H9 (cell line): ENCODE data around the gene LARGE1. TPM values are rescaled to one million over a fixed set of nuclear protein-coding genes. Genes with fewer than 3 reads are reported as not detected.

Source experiments
- DNase-seq: peaks from one replicate; pipeline ENCODE4 v3.0.0-alpha.2; 2017
- H2AFZ ChIP-seq: one replicate; pipeline ENCODE4 v1.6.1; 2013; ENCODE audit warnings: mild to moderate bottlenecking, low read length, control low read depth, moderate library complexity
- H2AK5ac ChIP-seq: 2 replicates; pipeline ENCODE4 v1.6.1; 2013; ENCODE audit warnings: low read length, control low read depth, mixed read lengths; ENCODE audit not compliant: insufficient read length
- H2BK120ac ChIP-seq: one replicate; pipeline ENCODE4 v1.6.1; 2013; ENCODE audit warnings: low read depth, mild to moderate bottlenecking, low read length, control low read depth, inconsistent platforms; ENCODE audit not compliant: poor library complexity, severe bottlenecking
- H2BK12ac ChIP-seq: 2 replicates; pipeline ENCODE4 v1.6.1; 2013; ENCODE audit warnings: low read length, control low read depth, mixed read lengths, low read depth; ENCODE audit not compliant: insufficient read length
- H2BK15ac ChIP-seq: 2 replicates; pipeline ENCODE4 v1.6.1; 2013; ENCODE audit warnings: low read depth, low read length, control low read depth
- H2BK20ac ChIP-seq: one replicate; pipeline ENCODE4 v1.6.1; 2013; ENCODE audit warnings: low read depth, mild to moderate bottlenecking, low read length, control low read depth, inconsistent platforms; ENCODE audit not compliant: poor library complexity, severe bottlenecking
- H2BK5ac ChIP-seq: 2 replicates; pipeline ENCODE4 v1.6.1; 2013; ENCODE audit warnings: low read length, control low read depth, mixed read lengths; ENCODE audit not compliant: insufficient read length
- H3K14ac ChIP-seq: 2 replicates; pipeline ENCODE4 v1.6.1; 2013; ENCODE audit warnings: low read length, control low read depth; ENCODE audit not compliant: insufficient read depth
- H3K18ac ChIP-seq: 2 replicates; pipeline ENCODE4 v1.6.1; 2013; ENCODE audit warnings: low read depth, mild to moderate bottlenecking, mixed read lengths, low read length, control low read depth; ENCODE audit not compliant: insufficient read length
- H3K23ac ChIP-seq: 2 replicates; pipeline ENCODE4 v1.6.1; 2013; ENCODE audit warnings: low read length, control low read depth, mixed read lengths, low read depth; ENCODE audit not compliant: insufficient read length
- H3K23me2 ChIP-seq: 2 replicates; pipeline ENCODE4 v1.6.1; 2013; ENCODE audit warnings: low read depth, mild to moderate bottlenecking, mixed read lengths, low read length, control low read depth; ENCODE audit not compliant: insufficient read length, poor library complexity, severe bottlenecking
- H3K27ac ChIP-seq: 2 replicates; pipeline ENCODE4 v1.5.1; 2013; ENCODE audit warnings: low read length, control low read depth, mixed read lengths, low read depth; ENCODE audit not compliant: insufficient read length
- H3K27me3 ChIP-seq: 2 replicates; pipeline ENCODE4 v1.6.1; 2013; ENCODE audit warnings: low read length, control low read depth, inconsistent platforms; ENCODE audit not compliant: insufficient read depth
- H3K4ac ChIP-seq: 2 replicates; pipeline ENCODE4 v1.6.1; 2013; ENCODE audit warnings: low read depth, mild to moderate bottlenecking, control low read depth, inconsistent platforms, low read length, moderate library complexity
- H3K4me1 ChIP-seq: 2 replicates; pipeline ENCODE4 v1.6.1; 2013; ENCODE audit warnings: low read length, control low read depth, inconsistent platforms; ENCODE audit not compliant: insufficient read depth
- H3K4me2 ChIP-seq: 2 replicates; pipeline ENCODE4 v1.6.1; 2013; ENCODE audit warnings: low read length, control low read depth, mixed read lengths; ENCODE audit not compliant: insufficient read length, insufficient read depth
- H3K56ac ChIP-seq: 2 replicates; pipeline ENCODE4 v1.6.1; 2013; ENCODE audit warnings: low read depth, mild to moderate bottlenecking, mixed read lengths, low read length, control low read depth; ENCODE audit not compliant: insufficient read length
- H3K79me1 ChIP-seq: 2 replicates; pipeline ENCODE4 v1.6.1; 2013; ENCODE audit warnings: low read depth, mild to moderate bottlenecking, moderate library complexity, low read length, control low read depth, inconsistent platforms; ENCODE audit not compliant: insufficient read depth, poor library complexity, severe bottlenecking
- H3K79me2 ChIP-seq: 2 replicates; pipeline ENCODE4 v1.6.1; 2013; ENCODE audit warnings: low read length, control low read depth, inconsistent platforms; ENCODE audit not compliant: insufficient read depth
- H3K9ac ChIP-seq: 2 replicates; pipeline ENCODE4 v1.6.1; 2013; ENCODE audit warnings: low read length, control low read depth, mixed read lengths; ENCODE audit not compliant: insufficient read length; ENCODE audit errors: extremely low read depth
- H3K9me3 ChIP-seq: one replicate; pipeline ENCODE4 v1.6.1; 2013; ENCODE audit warnings: low read depth, low read length, inconsistent platforms; ENCODE audit not compliant: control insufficient read depth
- H3T11ph ChIP-seq: one replicate; pipeline ENCODE4 v1.6.1; 2013; ENCODE audit warnings: mild to moderate bottlenecking, low read length, control low read depth, inconsistent platforms
- H4K20me1 ChIP-seq: one replicate; pipeline ENCODE4 v1.6.1; 2013; ENCODE audit not compliant: control insufficient read depth, insufficient read length, insufficient read depth
- H4K5ac ChIP-seq: 2 replicates; pipeline ENCODE4 v1.6.1; 2013; ENCODE audit warnings: low read depth, mild to moderate bottlenecking, mixed read lengths, low read length, control low read depth; ENCODE audit not compliant: insufficient read length
- H4K8ac ChIP-seq: replicated peaks from 2 replicates; pipeline ENCODE4 v1.6.1; 2013; ENCODE audit warnings: low read length, control low read depth, mixed read lengths, low read depth; ENCODE audit not compliant: insufficient read length
- H4K91ac ChIP-seq: 2 replicates; pipeline ENCODE4 v1.6.1; 2013; ENCODE audit warnings: low read depth, mild to moderate bottlenecking, moderate library complexity, mixed read lengths, low read length, control low read depth; ENCODE audit not compliant: insufficient read length
- H3K27ac Mint-ChIP-seq, 3 experiments: 2 replicates in 2 of 3; 3 replicates in 1 of 3; pipeline ENCODE4 v1.8.0; 2020 to 2021; ENCODE audit warnings: mixed read lengths in 3 of 3, mild to moderate bottlenecking in 1 of 3, moderate library complexity in 1 of 3
- H3K27me3 Mint-ChIP-seq: 2 replicates; pipeline ENCODE4 v1.8.0; 2021; ENCODE audit warnings: low read depth, mild to moderate bottlenecking, moderate library complexity, mixed read lengths
- H3K36me3 Mint-ChIP-seq, 3 experiments: 2 replicates in 2 of 3; 3 replicates in 1 of 3; pipeline ENCODE4 v1.8.0; 2020 to 2021; ENCODE audit warnings: low read depth in 3 of 3, mixed read lengths in 3 of 3; ENCODE audit not compliant: insufficient read depth in 1 of 3
- H3K4me1 Mint-ChIP-seq, 2 experiments: 2 replicates each; pipeline ENCODE4 v1.8.0; 2020; ENCODE audit warnings: mixed read lengths in 2 of 2
- H3K4me3 Mint-ChIP-seq, 2 experiments: 2 replicates in 1 of 2; 3 replicates in 1 of 2; pipeline ENCODE4 v1.8.0; 2020 to 2021; ENCODE audit warnings: mild to moderate bottlenecking in 2 of 2, mixed read lengths in 2 of 2, moderate library complexity in 1 of 2
- H3K9me3 Mint-ChIP-seq, 2 experiments: 2 replicates in 1 of 2; 3 replicates in 1 of 2; pipeline ENCODE4 v1.8.0; 2020; ENCODE audit warnings: mild to moderate bottlenecking in 2 of 2, mixed read lengths in 2 of 2, moderate library complexity in 1 of 2
- CTCF ChIP-seq: fragments of 200-600 bp; sonication (generic); conservative IDR thresholded peaks from 3 replicates; pipeline ENCODE4 v1.8.0; 2021; ENCODE audit warnings: antibody characterized with exemption, mild to moderate bottlenecking
- WGBS: extraction: QIAGEN DNeasy Blood & Tissue Kit; methylation state at CpG from one replicate; pipeline ENCODE4 v1.1.7; 2013; ENCODE audit warnings: missing lambda C conversion rate, low lambda C conversion rate, mixed read lengths; ENCODE audit not compliant: insufficient read length; ENCODE audit errors: extremely low coverage; 5-methylcytosine and 5-hydroxymethylcytosine counted together
- total RNA-seq: library from RNA; stranded (reverse); gene quantifications from 2 replicates; pipeline ENCODE4 v1.2.1, GENCODE V29; 2021

LARGE1 gene
- total RNA-seq, 1 experiment from 2014 or later, result 43.5 TPM

GRCh38 chr22:33906954-33907353 is 13.3 kb downstream of the LARGE1 start:
- Histone ChIP-seq H3K23ac (no peak overlapping the region), H3K23me2 (no peaks in the 10 kb centered on the region), H3K56ac (no peak overlapping the region), H3K27ac (no peak overlapping the region), H3K27me3 (no peaks in the 10 kb centered on the region), H3K9ac (no peak overlapping the region), H2BK15ac (no peak overlapping the region), H3K4me1 (peaks cover 10% of the 10 kb centered on the region), H2AK5ac (no peak overlapping the region), H3K4ac (no peak overlapping the region), H2BK20ac (no peak overlapping the region), H2BK5ac (no peak overlapping the region), H3K9me3 (no peaks in the 10 kb centered on the region), H3T11ph (no peak overlapping the region), H3K14ac (no peak overlapping the region), H3K18ac (no peak overlapping the region), H4K91ac (no peak overlapping the region), H2AFZ (no peak overlapping the region), H4K5ac (no peak overlapping the region), H2BK12ac (no peak overlapping the region), H3K79me1 (peaks cover 6% of the 10 kb centered on the region), H3K79me2 (peaks cover 66% of the 10 kb centered on the region), H3K4me2 (no peak overlapping the region), H4K8ac (no peak overlapping the region), H4K20me1 (no peaks in the 10 kb centered on the region), H2BK120ac (no peak overlapping the region)
- Mint-ChIP-seq H3K9me3 (no peaks in the 10 kb centered on the region), H3K36me3 (peaks cover 13 to 21% (median 19%) of the 10 kb centered on the region in 3 experiments; a peak in 6 of 7 replicates), H3K4me3 (no peak overlapping the region), H3K27me3 (no peaks in the 10 kb centered on the region), H3K27ac (peak overlapping the region in 1 of 3 experiments; percentile 13; a peak in 2 of 7 replicates), H3K4me1 (peaks cover 45 to 52% of the 10 kb centered on the region in 2 experiments)
- DNase-seq, result no peak
- WGBS, result no CpG with 5 or more reads among the region's 3 CpGs
- no peak for TF ChIP-seq CTCF
